Keratinocyte (primary cell): ENCODE measurements around the gene ANAPC2. TPM values are rescaled to one million over a fixed set of nuclear protein-coding genes. Genes with fewer than 3 reads are reported as not detected.

Experiments used
- DNase-seq: peaks from one replicate; pipeline ENCODE4 v3.0.0-alpha.2; 2011; ENCODE audit warnings: low read depth, missing footprints, low spot score
- FAIRE-seq: peaks from 2 replicates; lab custom pipeline; 2011; peaks lifted over from hg19 to GRCh38; lab: Jason Lieb, UNC
- H2AFZ ChIP-seq: 2 replicates; pipeline ENCODE4 v1.6.0; 2012; ENCODE audit warnings: low read length, control low read depth, inconsistent platforms; ENCODE audit not compliant: control insufficient read depth
- H3K27ac ChIP-seq: 2 replicates; pipeline ENCODE4 v1.5.1; 2011; ENCODE audit warnings: low read length; ENCODE audit not compliant: control insufficient read depth, insufficient read depth
- H3K27me3 ChIP-seq: 3 replicates; pipeline ENCODE4 v1.6.0; 2011; ENCODE audit warnings: low read length; ENCODE audit not compliant: control insufficient read depth, insufficient read depth; ENCODE audit errors: extremely low read depth
- H3K36me3 ChIP-seq, 2 experiments: 2 replicates in 1 of 2; 3 replicates in 1 of 2; pipeline ENCODE4 v1.5.1; 2011; ENCODE audit warnings: low read length in 2 of 2, mild to moderate bottlenecking in 1 of 2; ENCODE audit not compliant: control insufficient read depth in 2 of 2, insufficient read depth in 2 of 2; ENCODE audit errors: extremely low read depth in 1 of 2
- H3K4me1 ChIP-seq: 3 replicates; pipeline ENCODE4 v1.5.1; 2011; ENCODE audit warnings: low read length; ENCODE audit not compliant: control insufficient read depth, insufficient read depth; ENCODE audit errors: extremely low read depth
- H3K4me2 ChIP-seq: 3 replicates; pipeline ENCODE4 v1.6.0; 2011; ENCODE audit warnings: low read depth, low read length; ENCODE audit not compliant: control insufficient read depth, insufficient read depth; ENCODE audit errors: extremely low read depth
- H3K4me3 ChIP-seq, 3 experiments: fragments of 200-600 bp in 1 of 3; sonication (generic) in 1 of 3; 2 replicates in 2 of 3; 3 replicates in 1 of 3; pipeline ENCODE4 v1.5.1; 2011 to 2016; ENCODE audit warnings: low read length in 3 of 3, mild to moderate bottlenecking in 3 of 3, control low read depth in 2 of 3, inconsistent platforms in 1 of 3, low read depth in 1 of 3, mixed read lengths in 1 of 3, mixed run types in 1 of 3, moderate library complexity in 1 of 3; ENCODE audit not compliant: control insufficient read depth in 2 of 3, insufficient read depth in 2 of 3; ENCODE audit errors: extremely low read depth in 1 of 3
- H3K79me2 ChIP-seq: 2 replicates; pipeline ENCODE4 v1.6.0; 2012; ENCODE audit warnings: low read length; ENCODE audit not compliant: control insufficient read depth, insufficient read depth
- H3K9ac ChIP-seq: 3 replicates; pipeline ENCODE4 v1.6.0; 2011; ENCODE audit warnings: low read length; ENCODE audit not compliant: control insufficient read depth, insufficient read depth; ENCODE audit errors: extremely low read depth
- H3K9me1 ChIP-seq: 3 replicates; pipeline ENCODE4 v1.6.0; 2011; ENCODE audit warnings: low read length; ENCODE audit not compliant: control insufficient read depth, insufficient read depth; ENCODE audit errors: extremely low read depth
- H3K9me3 ChIP-seq: 2 replicates; pipeline ENCODE4 v1.5.1; 2012; ENCODE audit warnings: low read depth, low read length; ENCODE audit not compliant: control insufficient read depth
- H4K20me1 ChIP-seq: 3 replicates; pipeline ENCODE4 v1.6.0; 2011; ENCODE audit warnings: low read length; ENCODE audit not compliant: control insufficient read depth, insufficient read depth; ENCODE audit errors: extremely low read depth
- CTCF ChIP-seq, 3 experiments: IDR thresholded peaks in 1 of 3; conservative IDR thresholded peaks in 1 of 3; optimal IDR thresholded peaks in 1 of 3; 2 replicates in 2 of 3; 3 replicates in 1 of 3; pipeline versions ENCODE3 to v1.5.1; 2011; ENCODE audit warnings: low read length in 3 of 3, mild to moderate bottlenecking in 3 of 3, moderate library complexity in 2 of 3, control low read depth in 1 of 3, inconsistent platforms in 1 of 3; ENCODE audit not compliant: insufficient read depth in 2 of 3; ENCODE audit errors: extremely low read depth in 1 of 3
- EZH2 ChIP-seq: IDR thresholded peaks from one replicate; pipeline ENCODE4 v1.6.1; 2012; ENCODE audit warnings: inconsistent platforms, mild to moderate bottlenecking, low read length, moderate library complexity
- dilution Hi-C: fragments of 300-500 bp; cut with MboI; formaldehyde crosslinking; loops from one replicate; pipeline ENCODE4 v1.7.0; 2020; ENCODE audit warnings: low sequenced_read_pairs; ENCODE audit not compliant: extremely low pct_ligation_motif_present
- polyA plus RNA-seq, 5 experiments: library from polyadenylated mRNA; depleted of rRNA in 3 of 5; stranded (reverse) in 3 of 5; stranded (forward) in 1 of 5; unstranded in 1 of 5; fragments of >200 nt; gene quantifications; 1 replicate in 1 of 5; 2 replicates in 3 of 5; 3 replicates in 1 of 5; pipeline versions ENCODE4 v1.2.1 to v1.2.3, GENCODE V29; 2011 to 2012; ENCODE audit warnings: missing spikeins in 2 of 5, low read depth in 1 of 5, low replicate concordance in 1 of 5

Gene ANAPC2
- polyA plus RNA-seq, 1 donor (not counting 4 experiments of a cell fraction or from before 2014, with no cell fraction given) = 11.9 TPM

- H3K9me1 ChIP-seq = no peaks in the 10 kb centered on the region
- FAIRE-seq = no peak
- H3K4me1 ChIP-seq = no peaks in the 10 kb centered on the region
- no peak overlapping the region for H2AFZ ChIP-seq
- TF ChIP-seq EZH2 (no peak), CTCF (optimal IDR thresholded peaks at IDR 0.05 in 1 of 3, IDR thresholded peaks at IDR 0.05 in 1 of 3, conservative IDR thresholded peaks at IDR 0.05 in 1 of 3; ENCODE audit: extremely low read depth in 1 of 3, insufficient read depth in 2 of 3, low read length in 3 of 3) (no peak)
- H3K4me2 ChIP-seq = no peak overlapping the region
- dilution Hi-C loops = no loop called here
- H4K20me1 ChIP-seq = no peaks in the 10 kb centered on the region
- H3K27ac ChIP-seq = no peak overlapping the region
- H3K9me3 ChIP-seq = no peaks in the 10 kb centered on the region
- peaks cover 47% of the 10 kb centered on the region for H3K27me3 ChIP-seq
- no peak overlapping the region for H3K9ac ChIP-seq
- no peak overlapping the region for H3K4me3 ChIP-seq
- no peak for DNase-seq
- H3K79me2 ChIP-seq = no peaks in the 10 kb centered on the region
- H3K36me3 ChIP-seq = no peaks in the 10 kb centered on the region
These were observed 44.9 kb downstream of the ANAPC2 start for GRCh38 chr9:137143459-137143858.

- dilution Hi-C loops = no loop called here
- no peak for FAIRE-seq
These were observed 46.1 kb downstream of the ANAPC2 start for GRCh38 chr9:137141976-137142936.

More at GRCh38 chr9:137141976-137142936, 46.1 kb downstream of the ANAPC2 start:
- H4K20me1 ChIP-seq = no peaks in the 10 kb centered on the region
- H3K9ac ChIP-seq = no peak overlapping the region
- no peaks in the 10 kb centered on the region for H3K36me3 ChIP-seq
- H3K4me3 ChIP-seq = no peak overlapping the region
- no peaks in the 10 kb centered on the region for H3K4me1 ChIP-seq
- no peak overlapping the region for H3K4me2 ChIP-seq
- no peak for DNase-seq
- TF ChIP-seq EZH2 (no peak), CTCF (optimal IDR thresholded peaks at IDR 0.05 in 1 of 3, IDR thresholded peaks at IDR 0.05 in 1 of 3, conservative IDR thresholded peaks at IDR 0.05 in 1 of 3; ENCODE audit: extremely low read depth in 1 of 3, insufficient read depth in 2 of 3, low read length in 3 of 3) (no peak)
- no peaks in the 10 kb centered on the region for H3K9me3 ChIP-seq
- no peak overlapping the region for H2AFZ ChIP-seq
- H3K9me1 ChIP-seq = no peaks in the 10 kb centered on the region
- H3K27ac ChIP-seq = no peak overlapping the region
- H3K27me3 ChIP-seq = peaks cover 57% of the 10 kb centered on the region
- no peaks in the 10 kb centered on the region for H3K79me2 ChIP-seq
